Keratinocyte (primary cell): Measurements from ENCODE around the gene RRAS. TPM values are rescaled to one million over a fixed set of nuclear protein-coding genes. Genes with fewer than 3 reads are reported as not detected.

Experiments
- DNase-seq: peaks from one replicate; pipeline ENCODE4 v3.0.0-alpha.2; 2011; ENCODE audit warnings: low read depth, missing footprints, low spot score
- FAIRE-seq: peaks from 2 replicates; lab custom pipeline; 2011; peaks lifted over from hg19 to GRCh38; lab: Jason Lieb, UNC
- H2AFZ ChIP-seq: 2 replicates; pipeline ENCODE4 v1.6.0; 2012; ENCODE audit warnings: low read length, control low read depth, inconsistent platforms; ENCODE audit not compliant: control insufficient read depth
- H3K27ac ChIP-seq: 2 replicates; pipeline ENCODE4 v1.5.1; 2011; ENCODE audit warnings: low read length; ENCODE audit not compliant: control insufficient read depth, insufficient read depth
- H3K27me3 ChIP-seq: 3 replicates; pipeline ENCODE4 v1.6.0; 2011; ENCODE audit warnings: low read length; ENCODE audit not compliant: control insufficient read depth, insufficient read depth; ENCODE audit errors: extremely low read depth
- H3K36me3 ChIP-seq, 2 experiments: 2 replicates in 1 of 2; 3 replicates in 1 of 2; pipeline ENCODE4 v1.5.1; 2011; ENCODE audit warnings: low read length in 2 of 2, mild to moderate bottlenecking in 1 of 2; ENCODE audit not compliant: control insufficient read depth in 2 of 2, insufficient read depth in 2 of 2; ENCODE audit errors: extremely low read depth in 1 of 2
- H3K4me1 ChIP-seq: 3 replicates; pipeline ENCODE4 v1.5.1; 2011; ENCODE audit warnings: low read length; ENCODE audit not compliant: control insufficient read depth, insufficient read depth; ENCODE audit errors: extremely low read depth
- H3K4me2 ChIP-seq: 3 replicates; pipeline ENCODE4 v1.6.0; 2011; ENCODE audit warnings: low read depth, low read length; ENCODE audit not compliant: control insufficient read depth, insufficient read depth; ENCODE audit errors: extremely low read depth
- H3K4me3 ChIP-seq, 3 experiments: fragments of 200-600 bp in 1 of 3; sonication (generic) in 1 of 3; 2 replicates in 2 of 3; 3 replicates in 1 of 3; pipeline ENCODE4 v1.5.1; 2011 to 2016; ENCODE audit warnings: low read length in 3 of 3, mild to moderate bottlenecking in 3 of 3, control low read depth in 2 of 3, inconsistent platforms in 1 of 3, low read depth in 1 of 3, mixed read lengths in 1 of 3, mixed run types in 1 of 3, moderate library complexity in 1 of 3; ENCODE audit not compliant: control insufficient read depth in 2 of 3, insufficient read depth in 2 of 3; ENCODE audit errors: extremely low read depth in 1 of 3
- H3K79me2 ChIP-seq: 2 replicates; pipeline ENCODE4 v1.6.0; 2012; ENCODE audit warnings: low read length; ENCODE audit not compliant: control insufficient read depth, insufficient read depth
- H3K9ac ChIP-seq: 3 replicates; pipeline ENCODE4 v1.6.0; 2011; ENCODE audit warnings: low read length; ENCODE audit not compliant: control insufficient read depth, insufficient read depth; ENCODE audit errors: extremely low read depth
- H3K9me1 ChIP-seq: 3 replicates; pipeline ENCODE4 v1.6.0; 2011; ENCODE audit warnings: low read length; ENCODE audit not compliant: control insufficient read depth, insufficient read depth; ENCODE audit errors: extremely low read depth
- H3K9me3 ChIP-seq: 2 replicates; pipeline ENCODE4 v1.5.1; 2012; ENCODE audit warnings: low read depth, low read length; ENCODE audit not compliant: control insufficient read depth
- H4K20me1 ChIP-seq: 3 replicates; pipeline ENCODE4 v1.6.0; 2011; ENCODE audit warnings: low read length; ENCODE audit not compliant: control insufficient read depth, insufficient read depth; ENCODE audit errors: extremely low read depth
- CTCF ChIP-seq, 3 experiments: IDR thresholded peaks in 1 of 3; conservative IDR thresholded peaks in 1 of 3; optimal IDR thresholded peaks in 1 of 3; 2 replicates in 2 of 3; 3 replicates in 1 of 3; pipeline versions ENCODE3 to v1.5.1; 2011; ENCODE audit warnings: low read length in 3 of 3, mild to moderate bottlenecking in 3 of 3, moderate library complexity in 2 of 3, control low read depth in 1 of 3, inconsistent platforms in 1 of 3; ENCODE audit not compliant: insufficient read depth in 2 of 3; ENCODE audit errors: extremely low read depth in 1 of 3
- EZH2 ChIP-seq: IDR thresholded peaks from one replicate; pipeline ENCODE4 v1.6.1; 2012; ENCODE audit warnings: inconsistent platforms, mild to moderate bottlenecking, low read length, moderate library complexity
- dilution Hi-C: fragments of 300-500 bp; cut with MboI; formaldehyde crosslinking; loops from one replicate; pipeline ENCODE4 v1.7.0; 2020; ENCODE audit warnings: low sequenced_read_pairs; ENCODE audit not compliant: extremely low pct_ligation_motif_present
- polyA plus RNA-seq, 5 experiments: library from polyadenylated mRNA; depleted of rRNA in 3 of 5; stranded (reverse) in 3 of 5; stranded (forward) in 1 of 5; unstranded in 1 of 5; fragments of >200 nt; gene quantifications; 1 replicate in 1 of 5; 2 replicates in 3 of 5; 3 replicates in 1 of 5; pipeline versions ENCODE4 v1.2.1 to v1.2.3, GENCODE V29; 2011 to 2012; ENCODE audit warnings: missing spikeins in 2 of 5, low read depth in 1 of 5, low replicate concordance in 1 of 5

Gene RRAS
- polyA plus RNA-seq, 1 donor (not counting 4 experiments of a cell fraction or from before 2014, with no cell fraction given): 98.1 TPM

GRCh38 chr19:49643466-49643865, 3.5 kb upstream of the RRAS start:
- H3K4me2 ChIP-seq: peak overlapping the region; percentile 100
- TF ChIP-seq CTCF (optimal IDR thresholded peaks at IDR 0.05 in 1 of 3, IDR thresholded peaks at IDR 0.05 in 1 of 3, conservative IDR thresholded peaks at IDR 0.05 in 1 of 3; ENCODE audit: extremely low read depth in 1 of 3, insufficient read depth in 2 of 3, low read length in 3 of 3): no peak
- H3K79me2 ChIP-seq: peaks cover 67% of the 10 kb centered on the region
- no peaks in the 10 kb centered on the region for H3K27me3 ChIP-seq
- H4K20me1 ChIP-seq: peaks cover 2% of the 10 kb centered on the region
- H3K36me3 ChIP-seq: peaks cover 15 to 18% of the 10 kb centered on the region in 2 experiments
- no peak overlapping the region for H3K9ac ChIP-seq
- H3K4me3 ChIP-seq: peak overlapping the region in 1 of 3 experiments; percentile 33
- H3K4me1 ChIP-seq: peaks cover 20% of the 10 kb centered on the region
- no peaks in the 10 kb centered on the region for H3K9me3 ChIP-seq
- peak; percentile 56 for FAIRE-seq
- H3K9me1 ChIP-seq: no peaks in the 10 kb centered on the region
- H3K27ac ChIP-seq: peak overlapping the region; percentile 19
- dilution Hi-C loops: no loop called here
- H2AFZ ChIP-seq: no peak overlapping the region
- no peak for DNase-seq

- H4K20me1 ChIP-seq: peaks cover 2% of the 10 kb centered on the region
- peaks cover 66% of the 10 kb centered on the region for H3K79me2 ChIP-seq
- no peak for TF ChIP-seq EZH2
- TF ChIP-seq CTCF (optimal IDR thresholded peaks at IDR 0.05 in 1 of 3, IDR thresholded peaks at IDR 0.05 in 1 of 3, conservative IDR thresholded peaks at IDR 0.05 in 1 of 3; ENCODE audit: extremely low read depth in 1 of 3, insufficient read depth in 2 of 3, low read length in 3 of 3): no peak
- H3K4me3 ChIP-seq: peak overlapping the region; percentile 85 to 100 (median 99)
- H3K4me2 ChIP-seq: peak overlapping the region; percentile 100
- peak overlapping the region; percentile 96 for H3K27ac ChIP-seq
- H3K9me1 ChIP-seq: no peaks in the 10 kb centered on the region
- H3K9me3 ChIP-seq: no peaks in the 10 kb centered on the region
- no peaks in the 10 kb centered on the region for H3K27me3 ChIP-seq
- dilution Hi-C loops: no loop called here
- peaks cover 24% of the 10 kb centered on the region for H3K4me1 ChIP-seq
- peaks cover 15 to 18% of the 10 kb centered on the region in 2 experiments for H3K36me3 ChIP-seq
- H3K9ac ChIP-seq: peak overlapping the region; percentile 100
- DNase-seq (no peak), FAIRE-seq (no peak)
- H2AFZ ChIP-seq: peak overlapping the region; percentile 53
These were observed 2.6 kb upstream of the RRAS start for GRCh38 chr19:49642492-49643035.
